HG02571 (cell line): ENCODE measurements around the gene PRSS22.
"Not testable (repeated sequence)": the region's sequence is repeated elsewhere in the genome, so short reads cannot be mapped to it uniquely, and the experiment has no call there.

Experiments used
- ATAC-seq: cut with Tn5 transposase; IDR thresholded peaks from one replicate; pipeline ENCODE4 v1.9.1; 2021; ENCODE audit warnings: mild to moderate bottlenecking, moderate library complexity; ENCODE audit not compliant: unreplicated experiment

Gene PRSS22, protein sequence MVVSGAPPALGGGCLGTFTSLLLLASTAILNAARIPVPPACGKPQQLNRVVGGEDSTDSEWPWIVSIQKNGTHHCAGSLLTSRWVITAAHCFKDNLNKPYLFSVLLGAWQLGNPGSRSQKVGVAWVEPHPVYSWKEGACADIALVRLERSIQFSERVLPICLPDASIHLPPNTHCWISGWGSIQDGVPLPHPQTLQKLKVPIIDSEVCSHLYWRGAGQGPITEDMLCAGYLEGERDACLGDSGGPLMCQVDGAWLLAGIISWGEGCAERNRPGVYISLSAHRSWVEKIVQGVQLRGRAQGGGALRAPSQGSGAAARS

DNA sequence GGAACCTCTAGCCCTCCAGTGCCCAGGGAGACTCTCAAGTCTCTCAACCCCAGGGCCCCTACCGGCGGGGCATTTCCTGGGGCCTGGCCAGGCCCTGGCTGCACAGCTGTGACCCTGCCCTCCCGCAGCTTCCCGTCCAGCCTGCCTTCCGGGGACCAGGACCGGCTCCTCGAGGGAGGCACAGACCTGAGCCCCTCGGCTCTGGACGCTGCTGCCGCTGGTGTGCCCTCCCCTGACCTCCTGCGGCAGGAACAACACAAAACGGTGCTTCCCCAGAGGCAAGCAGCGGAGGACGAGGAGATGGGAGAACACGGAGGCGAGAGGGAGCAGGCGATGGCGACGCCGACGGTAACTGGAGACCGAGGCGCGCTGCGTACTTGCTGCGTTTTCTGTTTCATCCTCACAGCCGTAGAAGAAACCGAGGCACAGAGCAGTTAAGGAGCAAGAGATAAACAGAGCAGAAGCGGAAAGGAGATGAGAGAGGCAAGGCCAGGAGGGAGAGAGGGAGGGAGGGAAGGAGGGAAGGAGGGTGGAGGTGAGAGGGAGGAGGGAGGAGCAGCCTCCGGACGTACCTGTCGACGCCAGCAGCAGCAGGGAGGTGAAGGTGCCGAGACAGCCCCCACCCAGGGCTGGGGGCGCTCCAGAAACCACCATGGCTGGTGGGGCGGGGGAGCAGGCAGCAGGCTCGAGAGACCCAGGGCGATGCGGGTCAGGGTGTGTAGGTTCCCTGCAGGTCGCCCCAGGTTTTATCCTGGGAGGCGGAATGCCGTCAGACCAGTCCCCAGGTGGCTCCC lies at the start of gene PRSS22:
Gene PRSS22, minus strand, starts transcription at position 720 of the 794 bp plus-strand sequence. Its CDS starts 66 bp downstream, at position 654.
- no peak for ATAC-seq

DNA sequence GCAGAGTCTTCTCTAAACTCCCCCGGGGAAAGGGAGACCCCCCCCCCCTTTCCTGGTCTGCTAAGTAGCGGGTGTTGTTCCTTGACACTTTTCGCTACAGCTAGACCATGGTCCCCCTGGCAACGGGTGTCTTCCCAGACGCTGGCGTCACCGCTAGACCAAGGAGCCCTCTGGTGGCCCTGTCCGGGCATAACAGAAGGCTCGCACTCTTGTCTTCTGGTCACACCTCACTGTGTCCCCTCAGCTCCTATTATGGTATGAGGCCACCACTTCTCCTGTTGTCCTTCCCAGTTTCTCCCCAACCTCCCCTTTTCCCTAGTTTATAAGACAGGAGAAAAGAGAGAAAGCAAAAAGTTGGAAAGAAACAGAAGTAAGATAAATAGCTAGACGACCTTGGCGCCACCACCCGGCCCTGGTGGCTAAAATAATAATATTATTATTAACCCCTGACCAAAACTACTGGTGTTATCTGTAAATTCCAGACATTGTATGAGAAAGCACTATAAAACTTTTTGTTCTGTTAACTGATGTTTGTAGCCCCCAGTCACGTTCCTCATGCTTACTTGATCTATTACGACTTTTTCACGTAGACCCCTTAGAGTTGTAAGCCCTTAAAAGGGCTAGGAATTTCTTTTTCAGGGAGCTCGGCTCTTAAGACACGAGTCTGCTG lies 49.2 kb upstream of the PRSS22 start:
- ATAC-seq = not testable (repeated sequence)

DNA sequence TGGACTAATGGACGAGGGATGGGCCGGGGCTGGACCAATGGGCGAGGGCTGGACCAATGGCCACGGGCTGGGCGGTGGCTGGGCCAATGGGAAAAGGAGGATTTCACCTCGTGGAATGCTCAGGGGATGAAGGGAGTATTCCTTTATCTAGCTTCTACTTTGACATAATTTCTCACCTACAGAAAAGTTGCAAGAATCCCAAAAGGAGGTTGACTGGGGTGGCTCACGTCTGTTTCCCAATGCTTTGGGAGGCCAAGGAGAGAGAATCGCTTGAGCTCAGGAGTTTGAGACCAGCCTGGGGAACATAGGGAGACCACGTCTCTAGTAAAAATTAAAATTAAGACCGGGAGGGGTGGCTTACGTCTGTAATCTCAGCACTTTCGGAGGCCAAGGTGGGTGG lies 48.0 kb upstream of the PRSS22 start:
- no peak for ATAC-seq

DNA sequence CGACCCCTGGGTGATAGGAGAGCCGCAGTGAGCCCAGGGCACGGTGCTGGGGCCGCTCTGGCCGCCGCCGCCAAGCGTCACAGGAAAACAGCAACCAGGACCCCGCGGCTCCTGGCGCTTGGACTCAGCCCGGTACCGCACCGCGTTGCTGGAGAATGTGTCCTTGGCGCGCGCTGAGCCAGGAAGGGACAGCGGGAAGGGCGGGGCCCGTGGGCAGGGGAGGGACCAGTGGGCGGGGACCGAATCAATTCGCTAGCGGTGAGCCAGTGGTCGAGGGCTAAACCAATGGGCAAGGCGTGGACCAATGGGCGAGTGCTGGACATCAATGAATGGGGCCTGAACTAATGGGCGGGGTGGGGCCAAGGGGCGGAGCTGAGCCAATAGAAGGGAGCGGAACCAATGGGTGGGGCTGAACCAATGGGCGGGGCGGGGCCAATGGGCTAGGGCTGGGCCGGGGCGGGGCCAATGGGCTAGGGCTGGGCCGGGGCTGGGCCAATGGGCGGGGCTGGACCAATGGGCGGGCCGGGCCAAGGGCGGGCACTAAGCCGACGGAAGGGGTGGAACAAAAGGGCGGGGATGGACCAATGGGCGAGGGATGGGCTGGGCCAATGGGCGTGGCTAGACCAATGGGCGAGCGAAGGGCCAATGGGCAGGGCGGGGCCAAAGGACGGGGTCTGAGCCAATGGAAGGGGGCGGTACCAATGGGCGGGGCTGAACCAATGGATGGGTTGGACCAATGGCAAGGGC lies 47.4 kb upstream of the PRSS22 start:
- ATAC-seq = peak; percentile 71

DNA sequence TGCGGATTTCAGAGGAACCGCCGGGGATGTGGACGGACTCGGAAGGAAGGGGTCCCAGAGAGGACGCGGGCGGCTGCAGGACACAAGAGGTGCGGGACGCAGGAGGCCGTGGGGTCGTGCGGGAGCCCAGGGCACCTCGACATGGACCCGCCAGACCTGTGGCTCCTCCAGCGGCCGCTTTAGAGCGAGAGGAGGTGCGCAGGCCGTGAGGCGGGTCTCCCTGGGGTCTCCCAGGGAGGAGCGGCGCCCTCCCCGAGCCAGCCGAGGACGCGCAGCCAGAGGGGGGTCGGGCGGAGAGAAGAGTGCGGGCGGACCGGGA lies 46.9 kb upstream of the PRSS22 start:
- peak; percentile 5 for ATAC-seq

DNA sequence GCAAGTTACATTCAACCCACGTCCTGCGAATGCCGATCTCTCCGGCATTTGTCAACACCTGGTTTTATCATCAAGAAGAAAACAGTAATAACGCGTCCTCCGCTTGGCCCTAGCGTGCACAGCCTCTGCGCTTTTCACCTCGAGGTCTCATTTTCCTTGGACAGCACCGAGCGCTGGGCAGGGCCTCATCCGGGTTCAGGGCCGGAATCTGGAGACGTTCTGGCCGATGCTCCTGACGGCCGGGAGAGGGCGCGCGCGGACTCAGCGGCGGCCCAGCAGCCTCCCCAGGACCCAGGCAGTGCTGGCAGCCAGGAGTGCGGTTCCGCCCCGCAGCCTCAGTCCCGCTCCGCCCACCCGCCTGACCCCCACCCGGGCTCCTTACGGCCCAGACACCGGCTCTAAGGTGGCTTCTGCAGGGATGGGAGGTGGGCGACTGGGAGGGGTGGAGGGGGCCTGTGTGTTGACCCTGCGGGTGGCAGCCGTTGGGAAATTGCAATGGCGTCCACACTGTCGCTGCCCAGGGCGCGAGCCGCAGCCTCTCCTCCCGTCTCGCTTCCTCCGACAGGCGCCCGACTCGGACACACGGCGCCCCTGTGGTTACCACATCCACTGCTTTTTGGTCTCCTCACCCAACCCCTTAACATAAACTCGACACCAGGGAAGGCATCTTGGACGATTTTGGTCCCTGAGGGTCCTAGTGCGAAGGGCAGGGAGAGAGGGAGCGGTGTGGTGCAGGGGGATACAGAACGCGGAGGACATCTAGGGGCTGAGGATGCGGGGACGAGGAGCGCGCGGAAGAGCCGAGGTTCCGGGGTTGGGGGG lies 46.3 kb upstream of the PRSS22 start:
- ATAC-seq = peak; percentile 40

DNA sequence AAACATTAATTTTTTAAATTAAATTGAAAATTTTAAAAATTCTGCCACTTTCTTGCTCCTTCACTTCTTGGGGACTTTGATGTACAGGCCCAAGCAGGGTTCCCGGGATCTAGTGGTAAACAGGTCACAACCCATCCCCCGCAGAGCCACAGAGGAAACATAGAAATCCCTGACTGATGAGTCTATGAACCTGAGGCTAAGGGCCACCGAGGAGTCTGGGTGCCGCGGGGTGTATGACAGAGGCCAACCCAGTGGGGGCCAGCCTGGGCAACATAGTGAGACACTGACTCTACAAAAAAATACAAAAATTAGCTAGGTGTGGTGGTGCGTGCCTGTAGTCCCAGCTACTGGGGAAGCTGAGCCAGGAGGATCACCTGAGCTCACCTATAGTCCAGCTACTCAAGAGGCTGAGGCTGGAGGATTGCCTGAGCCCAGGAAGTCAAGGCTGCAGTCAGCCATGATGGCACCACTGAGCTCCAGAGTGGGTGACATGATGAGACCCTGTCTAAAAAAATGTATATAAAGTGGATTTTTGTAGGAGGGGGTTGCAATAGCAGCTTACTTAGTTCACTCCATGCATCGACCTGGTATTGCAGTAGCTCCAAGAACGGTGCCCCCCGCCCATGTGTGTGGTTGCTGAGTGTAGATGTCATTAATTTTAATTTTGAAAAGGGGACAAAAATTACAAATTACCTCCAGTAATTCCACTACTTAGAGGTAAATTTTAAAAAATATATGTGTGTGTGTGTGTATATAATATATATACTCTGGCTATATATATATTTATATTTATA lies 44.6 kb upstream of the PRSS22 start:
- ATAC-seq = no peak

DNA sequence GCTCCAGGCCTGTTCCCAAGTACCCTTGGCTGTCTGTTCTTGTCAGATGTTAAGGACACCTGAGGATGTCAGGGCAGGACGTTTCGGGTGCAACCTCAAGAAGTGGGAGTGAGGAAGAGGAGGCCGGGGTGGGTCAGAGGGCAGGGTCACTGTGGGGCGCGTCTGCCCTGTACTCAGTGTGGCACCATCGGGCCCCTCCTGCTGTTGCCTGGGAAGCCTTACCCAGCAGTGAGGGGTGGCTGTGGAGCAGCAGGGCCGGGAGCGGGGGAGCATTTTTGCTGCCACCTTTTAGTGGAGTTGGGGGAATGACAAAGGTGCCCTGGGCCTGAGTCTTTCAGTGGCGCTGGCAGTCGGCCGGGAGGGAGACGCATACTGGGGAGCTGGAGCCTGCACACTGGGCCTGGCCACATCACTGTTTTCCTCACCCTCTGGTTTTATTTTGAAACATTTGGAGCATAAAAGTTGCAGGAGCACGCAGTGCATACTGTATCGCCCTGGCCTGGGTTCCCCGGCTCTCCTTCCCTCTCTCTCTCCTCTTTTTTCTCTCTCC lies 42.6 kb upstream of the PRSS22 start:
- no peak for ATAC-seq

DNA sequence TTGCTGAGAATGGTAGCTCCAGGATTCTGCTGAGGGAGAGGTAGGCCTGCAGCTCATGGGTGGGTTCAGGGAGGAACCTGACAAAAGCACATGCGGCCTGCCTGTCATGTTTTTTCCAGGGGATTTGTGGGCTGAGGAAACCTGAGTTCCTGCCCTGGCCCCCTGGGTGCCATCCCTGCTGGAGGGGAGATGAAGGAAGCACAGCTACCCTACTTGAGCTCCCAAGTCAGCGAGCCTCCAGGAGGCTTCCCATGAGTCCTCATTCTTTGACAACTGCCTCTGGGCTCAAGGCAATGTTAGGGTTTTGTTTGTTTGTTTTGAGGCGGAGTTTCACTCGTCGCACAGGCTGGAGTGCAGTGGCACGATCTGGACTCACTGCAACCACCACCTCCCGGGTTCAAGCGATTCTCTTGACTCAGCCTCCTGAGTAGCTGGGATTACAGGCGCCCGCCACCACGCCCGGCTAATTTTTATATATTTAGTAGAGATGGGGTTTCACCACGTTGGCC lies 41.6 kb upstream of the PRSS22 start:
- no peak for ATAC-seq

DNA sequence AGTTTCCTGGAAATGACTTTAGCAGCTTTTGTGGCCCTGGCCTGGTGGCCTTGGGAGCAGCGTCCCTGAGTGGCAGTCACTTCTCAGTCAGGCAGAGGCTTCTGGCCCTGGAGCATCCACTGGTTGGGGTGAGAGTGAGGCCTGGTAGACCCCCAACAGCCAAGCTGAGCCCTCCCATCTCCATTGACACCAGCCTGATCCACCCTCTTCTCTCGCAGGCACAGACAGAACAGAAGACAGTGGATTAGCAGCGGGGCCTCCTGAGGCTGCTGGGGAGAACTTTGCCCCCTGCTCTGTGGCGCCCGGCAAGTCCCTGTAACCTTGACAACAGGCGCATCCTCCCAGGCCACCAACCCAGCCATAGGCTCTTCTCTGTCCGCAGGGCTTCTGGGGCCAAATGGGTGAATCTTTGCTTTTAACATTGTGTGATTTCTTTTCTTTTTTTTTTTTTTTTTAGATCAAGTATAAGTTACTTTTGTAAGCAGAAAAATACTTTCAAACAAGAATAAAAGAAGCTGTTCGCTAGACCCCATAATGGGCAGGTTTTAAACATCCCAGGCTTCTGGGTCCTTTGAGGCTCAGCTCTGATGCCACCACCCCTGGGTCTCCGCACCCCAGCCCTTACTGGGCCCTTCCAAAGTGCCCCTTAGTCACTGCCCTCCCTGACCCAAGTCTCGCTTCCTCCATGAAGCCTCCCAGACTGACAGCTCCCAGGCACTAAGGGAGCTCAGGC lies 41.0 kb upstream of the PRSS22 start:
- ATAC-seq = no peak

DNA sequence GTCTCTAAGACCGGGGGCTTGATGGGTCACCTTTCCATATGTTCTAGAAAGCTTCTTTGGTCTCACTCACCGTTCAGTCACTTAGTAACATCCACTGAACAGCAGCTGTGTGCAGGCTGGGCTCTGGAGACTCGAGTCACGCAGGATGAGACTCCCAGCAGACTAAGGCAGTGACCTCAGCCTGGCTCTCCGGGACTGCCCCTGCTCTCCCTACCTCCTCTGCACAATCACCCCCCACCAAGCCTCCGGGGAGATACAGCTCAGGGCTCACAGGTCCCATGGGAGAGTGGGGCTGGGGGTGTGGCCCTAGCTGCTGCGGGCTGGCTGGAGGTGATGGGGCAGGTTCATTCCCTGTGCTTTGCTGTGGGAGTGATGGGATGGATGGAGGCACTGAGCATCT lies 39.1 kb upstream of the PRSS22 start:
- no peak for ATAC-seq

DNA sequence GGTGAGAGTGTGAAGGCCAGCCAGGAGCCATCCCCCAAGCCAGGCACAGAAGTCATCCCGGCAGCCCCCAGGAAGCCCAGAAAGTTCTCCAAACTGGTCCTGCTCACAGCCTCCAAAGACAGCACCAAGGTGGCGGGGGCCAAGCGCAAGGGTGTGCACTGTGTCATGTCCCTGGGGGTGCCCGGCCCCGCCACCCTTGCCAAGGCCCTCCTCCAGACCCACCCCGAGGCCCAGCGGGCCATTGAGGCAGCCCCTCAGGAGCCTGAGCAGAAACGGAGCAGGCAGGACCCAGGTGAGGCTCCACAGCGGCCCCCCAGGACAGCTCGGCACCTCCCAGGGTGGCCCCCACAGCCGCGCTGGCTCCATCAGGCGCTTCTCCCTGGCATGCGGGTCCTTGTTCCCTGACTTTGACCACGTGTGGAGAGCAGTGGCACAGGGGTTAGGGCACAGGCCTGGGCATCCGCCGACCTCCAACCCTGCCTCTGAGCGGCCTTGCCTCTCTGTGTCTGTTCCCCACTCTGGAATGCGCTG lies 38.6 kb upstream of the PRSS22 start:
- no peak for ATAC-seq

DNA sequence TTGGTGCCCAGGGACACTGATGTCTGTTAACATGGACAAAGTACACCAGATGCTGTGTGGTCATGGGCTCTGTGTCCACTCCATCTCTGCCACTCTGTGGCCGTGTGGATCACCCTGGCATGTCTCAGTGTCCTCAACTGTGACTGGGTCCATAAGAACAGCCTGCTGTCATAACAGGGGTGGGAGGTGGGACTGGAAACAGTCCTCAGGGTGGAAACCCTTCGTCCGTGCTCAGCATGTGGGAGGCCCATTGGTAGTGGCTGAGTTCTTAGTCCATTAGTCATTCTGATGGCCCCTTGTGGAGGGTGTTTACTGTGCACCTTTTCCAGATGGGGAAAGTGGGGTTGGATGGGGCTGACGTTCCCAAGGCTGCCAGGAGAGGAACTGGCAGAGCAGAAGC lies 37.8 kb upstream of the PRSS22 start:
- ATAC-seq = no peak

DNA sequence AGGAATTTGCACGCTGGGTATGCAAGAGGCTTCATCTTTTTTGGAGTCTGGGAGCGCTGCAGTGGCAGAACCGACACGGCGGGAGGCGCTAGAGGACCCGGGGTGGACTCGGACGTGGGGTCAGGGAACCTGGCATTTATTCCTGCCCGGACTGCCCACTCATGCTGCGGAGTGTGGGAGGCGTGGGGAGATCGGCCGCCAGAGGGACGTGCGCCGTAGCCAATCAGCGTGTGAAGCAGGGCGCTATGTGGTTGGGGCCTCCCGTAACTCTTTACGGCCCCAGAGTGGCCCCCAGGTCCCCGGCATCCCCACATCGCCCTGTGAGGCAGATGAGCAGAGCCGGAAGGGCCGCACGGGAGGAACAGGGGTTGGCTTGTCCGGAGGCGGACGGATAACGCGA lies 36.3 kb upstream of the PRSS22 start:
- no peak for ATAC-seq

DNA sequence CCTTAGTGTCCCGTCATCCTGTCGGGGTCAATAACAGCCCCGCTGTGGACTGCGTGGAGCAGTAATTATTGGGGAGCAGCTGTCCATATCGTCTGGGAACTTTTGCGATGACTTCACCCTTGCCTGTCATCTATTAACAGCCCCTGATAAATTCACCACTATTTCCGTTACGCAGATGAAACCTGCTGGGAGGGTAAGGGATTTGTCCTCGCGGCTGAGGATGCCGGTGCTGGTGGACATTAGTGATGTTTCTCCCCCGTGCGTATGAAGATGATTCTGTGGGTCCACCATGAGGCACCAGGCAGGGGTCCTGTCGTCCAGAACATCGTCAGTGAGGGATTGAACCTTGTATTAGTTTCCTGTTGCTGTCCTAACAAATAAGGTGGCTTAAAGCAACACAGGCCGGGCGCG lies 26.1 kb upstream of the PRSS22 start:
- ATAC-seq = no peak

DNA sequence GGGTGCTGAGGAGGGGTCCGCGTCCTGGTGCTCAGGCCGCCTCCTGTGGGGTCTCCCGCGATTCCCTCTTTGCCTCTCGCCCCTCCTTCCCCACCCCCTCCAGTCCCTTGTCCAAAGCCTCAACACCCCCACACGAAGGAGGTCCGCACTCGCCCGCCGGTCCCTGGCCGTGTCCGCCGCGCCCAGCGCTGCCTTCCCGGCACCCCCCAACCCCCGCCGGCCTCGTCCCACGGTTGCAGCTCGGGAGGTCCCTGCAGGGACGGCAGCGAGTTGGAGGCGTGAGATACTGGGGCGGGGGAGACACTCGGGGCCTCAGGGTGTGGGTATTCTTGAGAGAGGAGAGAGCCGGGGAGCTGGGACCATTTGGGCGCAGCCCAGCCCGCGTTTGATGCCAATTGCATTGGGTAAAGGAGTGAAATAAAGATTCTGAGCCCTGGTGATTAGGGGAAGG lies 25.5 kb upstream of the PRSS22 start:
- no peak for ATAC-seq

DNA sequence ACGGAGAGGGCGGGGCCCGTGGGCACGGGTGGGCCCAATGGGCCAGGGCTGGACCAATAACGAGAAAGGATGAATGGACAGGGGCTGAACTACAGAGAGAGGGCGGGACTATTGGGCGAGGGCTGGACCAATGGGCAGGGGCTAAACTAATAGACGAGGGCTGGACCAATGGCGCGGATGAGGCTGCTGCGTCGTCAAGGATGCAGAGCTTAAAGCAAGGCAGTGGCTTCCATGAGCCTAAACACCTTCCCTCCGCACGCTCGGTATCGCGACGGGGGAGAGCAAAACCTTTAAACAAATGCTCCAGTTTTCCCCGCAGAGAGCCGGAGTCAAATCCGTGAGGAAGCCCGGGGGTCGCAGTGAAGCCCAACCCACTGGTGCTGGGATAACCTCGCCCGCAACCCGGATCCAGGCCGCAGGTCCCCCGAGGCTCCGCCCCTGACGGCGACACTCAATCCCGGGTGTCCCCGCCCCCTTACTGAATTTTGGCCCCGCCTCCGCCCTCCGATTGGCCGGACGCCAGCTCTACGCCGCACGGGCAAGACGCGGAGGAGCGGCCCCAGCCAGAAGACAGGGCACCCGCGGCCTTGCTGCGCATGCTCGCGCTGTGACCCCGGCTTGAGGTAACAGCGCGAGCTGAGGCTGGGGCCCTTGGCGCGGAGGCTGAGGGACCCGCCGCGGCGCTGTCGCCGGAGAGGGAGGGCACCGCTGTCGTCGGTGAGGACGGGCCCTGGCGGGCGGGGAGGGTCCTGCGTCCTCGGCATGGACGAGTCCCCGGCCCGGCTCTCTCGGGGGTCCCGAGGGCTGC lies 24.9 kb upstream of the PRSS22 start, which contains the start of gene FLYWCH2:
Gene FLYWCH2, plus strand, starts transcription at position 566 of the 808 bp plus-strand sequence. CDS start 13,235 bp downstream, outside the sequence.
- ATAC-seq = peak; percentile 94
